Stimulated activated CD8-positive, alpha-beta memory T cell treated with anti-CD3 and anti-CD28 coated beads, Interleukin-4, amount 100 ng/mL, for 48 hours (primary cell): Measurements from ENCODE around the gene GRIA4.
"Not testable (repeated sequence)": the region's sequence is repeated elsewhere in the genome, so short reads cannot be mapped to it uniquely, and the experiment has no call there.

Source experiments
- DNase-seq: peaks from one replicate; pipeline ENCODE4 v3.0.0-alpha.2; 2020

Gene GRIA4

GRCh38 chr11:105937331-105937730 is 327.5 kb downstream of the GRIA4 start:
- no peak for DNase-seq

GRCh38 chr11:105937738-105938137 is 327.9 kb downstream of the GRIA4 start:
- no peak for DNase-seq

- no peak for DNase-seq
Measured at GRCh38 chr11:105942921-105943320, 333.0 kb downstream of the GRIA4 start.

GRCh38 chr11:105948918-105949590 is 339.2 kb downstream of the GRIA4 start:
- DNase-seq, result no peak

- DNase-seq, result no peak
Measured at GRCh38 chr11:105953886-105954285, 344.0 kb downstream of the GRIA4 start.

- no peak for DNase-seq
Measured at GRCh38 chr11:105960252-105961245, 350.7 kb downstream of the GRIA4 start.

GRCh38 chr11:105968021-105968697 is 358.3 kb downstream of the GRIA4 start:
- DNase-seq, result no peak

- no peak for DNase-seq
Measured at GRCh38 chr11:105969756-105970155, 359.9 kb downstream of the GRIA4 start.

- no peak for DNase-seq
Measured at GRCh38 chr11:105975128-105975527, 365.3 kb downstream of the GRIA4 start.

- DNase-seq, result no peak
Measured at GRCh38 chr11:105979997-105980703, 370.3 kb downstream of the GRIA4 start.

- DNase-seq, result no peak
Measured at GRCh38 chr11:105986554-105986953, 376.7 kb downstream of the GRIA4 start.

GRCh38 chr11:105988197-105988596 is 378.3 kb downstream of the GRIA4 start:
- DNase-seq, result no peak

GRCh38 chr11:105989124-105989523 is 379.3 kb downstream of the GRIA4 start:
- no peak for DNase-seq

GRCh38 chr11:105991888-105992287 is 382.0 kb downstream of the GRIA4 start:
- DNase-seq, result no peak

- no peak for DNase-seq
Measured at GRCh38 chr11:106001304-106002012, 391.6 kb downstream of the GRIA4 start.

- not testable (repeated sequence) for DNase-seq
Measured at GRCh38 chr11:106003094-106003493, 393.2 kb downstream of the GRIA4 start.

GRCh38 chr11:106011481-106011880 is 401.6 kb downstream of the GRIA4 start:
- DNase-seq, result no peak

- DNase-seq, result no peak
Measured at GRCh38 chr11:106012744-106013143, 402.9 kb downstream of the GRIA4 start.

GRCh38 chr11:106014035-106014434 is 404.2 kb downstream of the GRIA4 start:
- DNase-seq, result no peak

GRCh38 chr11:106014620-106015019 is 404.7 kb downstream of the GRIA4 start:
- no peak for DNase-seq

- no peak for DNase-seq
Measured at GRCh38 chr11:106015066-106015465, 405.2 kb downstream of the GRIA4 start.

- no peak for DNase-seq
Measured at GRCh38 chr11:106017093-106017492, 407.2 kb downstream of the GRIA4 start.
